Measurements from ENCODE around the gene EFHB.
"Not testable (repeated sequence)": the region's sequence is repeated elsewhere in the genome, so short reads cannot be mapped to it uniquely, and the experiment has no call there.

The EFHB gene

DNA sequence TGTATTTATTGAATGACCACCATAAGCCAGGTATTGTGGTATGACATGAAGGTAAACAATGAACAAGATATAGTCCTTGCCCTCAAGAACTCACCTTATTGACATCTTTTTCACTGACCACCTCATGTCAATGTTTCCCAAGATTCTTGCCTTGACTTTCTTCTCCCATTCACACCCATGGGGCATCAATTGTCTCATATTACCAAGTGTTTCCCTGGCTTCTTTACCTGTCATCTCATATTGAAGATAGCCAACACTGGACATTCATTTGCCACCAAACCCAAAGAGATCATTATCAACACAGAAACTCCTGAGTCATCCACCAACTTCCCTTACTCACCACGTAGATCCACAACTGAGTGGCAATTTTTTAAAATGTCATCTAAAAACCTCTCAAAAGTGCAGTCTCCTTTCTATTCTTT, 2.2 kb downstream of the EFHB start:
- no peak for DNase-seq (ENCODE audit: low read depth in 2 of 2)

DNA sequence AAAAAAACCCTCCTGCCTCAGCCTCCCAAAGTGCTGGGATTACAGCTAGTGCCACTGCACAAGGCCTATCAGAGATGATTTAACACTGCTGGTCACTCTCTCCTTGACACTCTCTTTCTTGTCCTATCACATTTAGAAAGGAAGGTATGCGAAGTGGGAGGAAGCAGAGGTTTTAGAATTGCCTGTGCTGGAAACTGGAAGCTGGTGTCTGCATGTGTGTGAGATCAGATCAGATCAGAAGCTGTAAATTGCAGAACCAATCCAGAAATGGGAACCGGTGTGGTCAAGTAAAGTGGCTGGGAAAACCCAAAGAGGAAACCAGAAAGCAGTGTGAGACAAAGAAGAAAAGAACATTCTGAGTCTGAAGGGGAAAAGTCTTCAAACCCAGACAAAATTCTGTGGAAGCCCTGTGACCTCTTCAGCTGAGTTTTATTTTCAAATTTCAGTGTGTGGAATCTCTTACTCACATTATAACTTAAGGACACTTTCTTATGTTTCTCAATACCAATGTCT, 2.8 kb downstream of the EFHB start:
- no peak for DNase-seq (ENCODE audit: low read depth in 2 of 2)

DNA sequence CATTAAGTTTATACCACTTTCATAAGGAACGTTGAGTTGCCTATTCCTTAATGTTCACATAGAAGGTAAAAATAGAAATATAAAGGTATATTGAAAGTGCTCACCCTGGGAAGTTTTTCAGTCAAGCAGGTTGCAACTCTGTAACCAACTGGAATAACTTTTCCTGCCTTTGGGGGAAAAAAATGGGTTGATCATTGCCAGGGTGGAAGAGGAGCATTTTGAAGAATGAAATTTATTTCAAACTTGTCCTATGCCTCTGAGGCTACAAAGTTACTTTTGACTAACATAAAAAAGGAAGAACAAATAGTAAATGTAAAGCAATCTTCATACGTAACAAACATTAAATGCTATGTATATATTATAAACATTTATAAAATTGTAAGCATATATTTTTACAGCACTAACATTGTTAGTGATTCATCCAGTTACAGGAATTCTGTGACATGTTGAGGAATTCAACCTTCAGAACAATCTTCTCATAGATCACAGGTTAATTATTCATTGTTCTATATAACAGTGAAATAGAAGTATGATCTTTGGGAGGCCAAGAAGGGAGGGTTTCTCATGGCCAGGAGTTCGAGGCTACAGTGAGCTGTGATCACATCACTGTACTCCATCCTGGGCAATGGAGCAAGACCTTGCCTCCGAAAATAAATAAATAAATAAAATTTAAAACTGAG, 13.5 kb downstream of the EFHB start:
- no peak for DNase-seq (ENCODE audit: low read depth in 2 of 2)

DNA sequence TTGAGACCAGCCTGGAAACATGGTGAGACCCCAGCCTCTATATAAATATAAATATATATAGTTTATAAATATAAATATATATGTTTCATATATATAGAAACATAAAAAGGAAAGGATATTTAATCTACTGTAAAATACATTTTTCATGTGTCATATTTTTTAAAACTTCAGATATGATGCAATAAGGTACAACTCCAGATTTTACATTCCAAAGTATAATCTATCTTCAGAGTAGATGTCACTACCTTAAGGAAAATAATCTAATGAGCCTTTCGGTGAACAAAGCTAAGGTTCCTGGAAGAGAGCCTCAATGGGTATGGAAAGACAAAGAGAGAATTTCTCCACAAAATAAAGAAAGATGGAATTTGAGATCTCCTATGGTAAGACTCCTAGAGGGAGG, 16.9 kb downstream of the EFHB start:
- no peak for DNase-seq (ENCODE audit: low read depth in 2 of 2)

DNA sequence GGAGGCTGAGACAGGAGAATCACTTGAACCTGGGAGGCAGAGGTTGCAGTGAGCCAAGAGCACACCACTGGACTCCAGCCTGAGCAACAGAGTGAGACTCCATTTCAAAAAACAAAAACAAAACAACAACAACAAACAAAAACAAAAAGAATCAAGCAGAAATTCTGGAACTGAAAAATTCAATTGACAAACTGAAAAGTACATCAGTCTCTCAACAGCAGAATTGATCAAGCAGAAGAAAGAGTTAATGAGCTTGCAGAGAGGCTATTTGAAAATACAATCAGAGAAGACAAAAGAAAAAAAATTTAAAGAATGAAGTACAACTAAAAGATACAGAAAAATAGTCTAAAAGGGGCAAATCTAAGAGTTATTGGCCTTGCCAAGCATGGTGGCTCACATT, 22.6 kb downstream of the EFHB start:
- no peak for DNase-seq (ENCODE audit: low read depth in 2 of 2)

DNA sequence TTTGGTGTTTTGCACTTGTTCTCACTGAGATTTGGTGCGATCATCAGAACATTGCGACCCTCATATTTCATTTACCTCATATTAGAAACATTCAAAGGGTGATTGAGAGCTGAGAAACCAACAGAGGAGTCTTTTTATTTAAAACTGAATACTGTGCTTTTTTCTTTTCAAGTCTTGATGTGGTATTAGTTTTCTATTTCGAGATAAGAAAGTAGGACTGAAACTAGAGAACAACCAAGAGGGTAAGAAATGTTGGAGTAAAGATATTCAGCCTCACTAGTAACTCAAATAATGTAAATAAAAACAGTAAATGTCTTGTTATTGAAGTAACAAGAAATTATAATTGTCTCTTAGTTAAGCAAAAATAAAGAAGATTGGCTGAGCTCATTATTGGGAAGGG, 26.5 kb downstream of the EFHB start:
- no peak for DNase-seq (ENCODE audit: low read depth in 2 of 2)

DNA sequence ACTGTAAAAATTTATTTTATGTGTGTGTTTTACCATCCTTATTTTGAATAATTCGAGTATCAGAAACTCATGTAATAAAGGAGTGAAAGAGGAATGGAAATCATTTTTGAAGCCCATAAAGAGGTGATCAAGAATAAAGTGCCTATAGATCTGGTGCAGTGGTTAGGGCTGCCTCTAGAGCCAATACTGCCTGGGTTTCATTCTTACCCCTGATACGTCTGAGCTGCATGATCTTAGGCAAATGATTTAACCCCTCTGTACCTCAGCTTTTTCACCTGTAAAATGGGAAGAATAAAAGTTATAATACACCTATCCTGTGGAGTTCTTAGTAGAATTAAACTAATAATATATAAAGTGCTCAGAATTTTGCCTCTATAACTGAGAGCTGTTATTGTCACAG, 30.4 kb downstream of the EFHB start:
- DNase-seq (ENCODE audit: low read depth in 2 of 2): no peak

DNA sequence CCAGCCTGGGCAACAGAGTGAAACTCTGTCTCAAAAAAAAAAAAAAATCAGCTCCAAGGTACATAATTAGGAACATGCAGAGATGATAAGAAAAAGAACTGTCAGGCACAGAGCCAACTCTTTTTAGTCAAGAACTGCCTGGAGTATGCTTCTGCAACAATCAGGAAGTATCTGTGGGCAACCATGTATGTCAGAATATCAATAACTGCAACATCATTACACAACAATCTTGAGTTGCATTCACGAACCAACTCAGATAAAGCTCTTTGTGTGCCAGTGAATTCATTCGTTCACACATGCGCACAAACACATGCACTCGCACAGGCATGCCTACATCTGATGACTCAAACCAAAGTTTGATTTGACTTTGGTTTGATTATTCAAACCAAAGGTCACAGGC, 32.1 kb downstream of the EFHB start:
- DNase-seq (ENCODE audit: low read depth in 2 of 2): no peak

DNA sequence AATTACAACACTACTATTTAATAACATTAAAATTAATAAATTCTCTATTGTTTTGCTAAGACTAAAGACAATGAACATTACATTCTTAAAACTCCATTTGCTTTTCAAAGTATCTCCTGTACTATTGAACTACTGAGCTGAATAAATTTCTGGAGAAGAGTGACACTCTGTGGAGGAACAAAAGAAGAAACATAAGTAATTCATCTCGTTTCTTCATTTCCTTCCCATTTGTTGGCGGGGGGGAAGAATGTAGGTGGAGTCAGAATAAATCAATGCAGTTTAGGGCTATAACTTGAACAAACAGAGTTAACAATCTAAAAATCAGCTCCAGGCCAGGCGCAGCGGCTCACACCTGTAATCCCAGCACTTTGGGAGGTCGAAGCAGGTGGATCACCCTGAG, 32.7 kb downstream of the EFHB start:
- DNase-seq (ENCODE audit: low read depth in 2 of 2): no peak

DNA sequence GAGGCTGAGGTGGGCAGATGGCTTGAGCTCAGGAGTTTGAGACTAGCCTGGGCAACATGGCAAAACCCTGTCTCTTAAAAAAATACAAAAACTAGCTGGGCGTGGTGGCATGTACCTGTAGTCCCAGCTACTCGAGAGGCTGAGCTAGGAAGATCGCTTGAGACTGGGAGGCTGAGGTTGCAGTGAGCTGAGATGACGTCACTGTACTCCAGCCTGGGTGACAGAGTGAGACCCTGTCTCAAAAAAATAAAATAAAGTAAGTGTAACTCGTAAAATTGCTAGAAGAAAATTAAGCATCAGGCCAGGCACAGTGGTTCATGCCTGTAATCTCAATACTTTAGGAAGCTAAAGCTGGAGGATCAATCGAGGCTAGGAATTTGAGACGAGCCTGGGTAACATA, 34.2 kb downstream of the EFHB start:
- DNase-seq (ENCODE audit: low read depth in 2 of 2): not testable (repeated sequence)

DNA sequence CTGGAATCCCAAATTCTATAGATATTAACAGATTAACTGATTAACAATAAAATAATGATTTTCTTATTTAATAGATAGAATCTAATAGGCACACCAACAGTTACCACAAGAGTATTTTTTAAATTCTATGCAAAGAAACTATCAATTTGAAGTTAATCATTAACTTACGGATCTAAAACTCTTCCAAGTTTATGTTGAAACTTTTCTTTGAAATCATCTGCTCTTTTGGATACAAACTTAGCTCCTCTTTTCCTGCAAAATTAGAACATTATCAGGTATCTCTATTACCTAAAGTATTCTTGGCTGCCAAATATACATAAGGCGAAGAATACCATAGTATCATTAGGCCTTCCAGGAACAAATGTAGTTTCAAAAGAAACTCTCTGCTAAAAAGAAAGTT, 34.8 kb downstream of the EFHB start:
- DNase-seq (ENCODE audit: low read depth in 2 of 2): no peak

DNA sequence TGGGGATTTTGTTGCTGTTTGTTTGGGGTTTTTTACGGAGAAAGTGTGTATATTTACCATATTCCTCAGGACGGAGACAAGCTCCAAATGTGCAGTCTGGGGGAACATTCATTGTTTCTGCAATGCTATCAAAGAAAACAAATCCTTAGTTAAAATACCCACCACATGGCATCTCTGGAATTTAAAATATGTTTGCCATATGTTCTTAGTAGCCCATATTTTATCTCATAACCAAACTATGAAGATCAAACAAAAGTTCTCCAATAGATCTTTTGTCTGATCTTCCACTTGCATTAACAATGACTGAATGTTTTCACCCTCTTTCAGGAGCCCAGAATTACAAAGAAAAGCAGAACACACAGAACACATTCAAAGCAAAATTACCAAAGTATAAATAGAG, 35.3 kb downstream of the EFHB start:
- DNase-seq (ENCODE audit: low read depth in 2 of 2): no peak

DNA sequence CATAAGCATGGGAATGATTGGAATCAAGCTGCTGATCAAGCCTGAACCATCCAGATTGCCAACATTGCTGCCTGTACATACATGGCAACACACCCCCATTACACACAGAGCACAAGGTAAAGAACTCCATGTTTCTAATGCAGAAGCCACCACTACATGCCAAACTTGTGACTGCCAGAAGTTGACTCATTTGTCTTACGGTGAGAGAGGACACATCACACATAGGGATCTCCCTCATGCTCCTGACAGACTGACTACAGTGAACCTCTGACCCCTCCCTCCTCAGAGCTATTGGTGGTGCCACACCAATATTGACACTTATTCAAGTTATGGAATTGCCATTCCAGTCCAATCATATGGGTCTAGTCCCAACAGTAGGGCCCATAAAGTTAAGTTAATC, 42.3 kb downstream of the EFHB start:
- DNase-seq (ENCODE audit: low read depth in 2 of 2): no peak

DNA sequence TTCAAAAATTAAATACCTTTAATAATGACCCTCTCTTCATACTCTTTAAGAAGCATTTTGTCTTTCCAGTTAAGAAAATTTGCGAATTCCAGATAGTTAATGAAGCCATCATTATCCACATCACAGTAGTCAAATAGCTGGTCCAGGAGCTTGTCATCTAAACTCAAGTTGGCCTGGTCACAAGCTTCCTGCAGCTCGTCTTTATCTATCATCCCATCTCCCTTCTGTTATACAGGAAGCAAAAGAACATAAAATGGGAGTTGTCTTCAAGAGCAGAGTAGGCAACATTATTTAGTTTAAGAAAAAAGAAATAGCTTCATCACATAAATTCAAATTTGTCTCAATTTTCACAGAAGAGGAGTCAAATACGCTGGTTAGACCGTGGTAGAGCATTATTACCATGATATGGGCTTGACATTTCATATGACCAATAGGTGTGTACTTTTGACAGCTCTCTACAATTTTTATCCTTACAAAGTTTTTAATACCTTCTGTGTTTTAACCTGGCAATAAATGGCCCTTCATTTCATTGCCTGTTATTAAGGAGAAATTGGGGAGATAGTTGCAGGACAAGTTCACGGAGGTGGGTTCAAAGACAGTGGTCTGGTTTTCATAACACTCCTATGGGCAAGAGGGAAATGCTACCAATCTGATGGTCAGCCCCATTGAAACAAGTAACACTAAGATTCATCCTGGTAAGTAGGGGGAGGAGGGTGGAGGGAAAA, 45.4 kb downstream of the EFHB start:
- DNase-seq (ENCODE audit: low read depth in 2 of 2): no peak

DNA sequence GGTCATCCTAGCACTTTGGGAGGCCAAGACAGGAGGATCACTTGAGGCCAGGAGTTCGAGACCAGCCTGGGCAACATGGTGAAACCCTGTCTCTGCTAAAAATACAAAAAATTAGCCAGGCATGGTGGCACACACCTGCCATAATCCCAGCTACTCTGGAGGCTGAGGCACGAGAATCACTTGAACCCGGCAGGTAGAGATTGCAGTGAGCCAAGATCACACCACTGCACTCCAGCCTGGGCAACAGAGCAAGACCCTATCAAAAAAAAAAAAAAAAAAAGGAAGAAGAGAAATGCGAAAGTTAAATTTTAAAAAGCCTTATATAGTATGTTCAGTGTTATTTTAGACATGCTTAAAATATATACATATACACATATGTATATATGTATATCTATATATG, 46.9 kb downstream of the EFHB start:
- DNase-seq (ENCODE audit: low read depth in 2 of 2): not testable (repeated sequence)

DNA sequence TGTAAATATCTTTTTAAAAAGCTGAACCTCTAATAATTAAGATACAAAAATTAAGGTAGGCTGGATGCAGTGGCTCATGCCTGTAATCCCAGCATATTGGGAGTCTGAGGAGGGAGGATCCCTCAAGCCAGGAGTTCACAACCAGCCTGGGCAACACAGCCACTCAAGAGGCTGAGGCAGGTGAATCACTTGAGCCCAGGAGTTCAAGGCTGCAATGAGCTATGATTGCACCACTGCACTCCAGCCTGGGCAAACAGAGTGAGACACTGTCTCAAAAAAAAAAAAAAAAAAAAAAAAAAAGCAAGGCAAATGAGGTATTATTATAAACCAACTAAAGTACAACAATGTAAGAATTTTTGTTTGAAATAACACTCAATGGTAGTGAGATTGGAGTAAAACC, 47.6 kb downstream of the EFHB start:
- DNase-seq (ENCODE audit: low read depth in 2 of 2): no peak

DNA sequence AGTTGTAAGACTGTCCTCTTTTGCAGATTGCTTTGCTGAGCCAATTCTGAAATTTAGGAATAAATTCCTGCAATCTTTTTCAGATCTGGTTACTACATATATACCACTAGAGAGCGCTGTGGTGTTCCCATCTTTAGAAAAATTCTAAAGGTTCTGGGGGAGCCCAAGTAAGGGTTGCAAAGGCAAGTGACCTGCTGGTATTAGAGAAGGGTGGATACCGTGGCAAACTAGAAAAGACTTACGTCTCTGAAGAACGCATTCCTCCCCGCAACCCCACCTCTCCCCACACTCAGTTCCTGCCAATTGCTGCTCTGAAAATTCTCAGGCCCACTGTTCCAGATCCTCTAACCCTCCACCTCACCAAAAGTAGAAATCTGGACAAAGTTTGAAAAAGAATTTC, 48.5 kb downstream of the EFHB start:
- DNase-seq (ENCODE audit: low read depth in 2 of 2): no peak

DNA sequence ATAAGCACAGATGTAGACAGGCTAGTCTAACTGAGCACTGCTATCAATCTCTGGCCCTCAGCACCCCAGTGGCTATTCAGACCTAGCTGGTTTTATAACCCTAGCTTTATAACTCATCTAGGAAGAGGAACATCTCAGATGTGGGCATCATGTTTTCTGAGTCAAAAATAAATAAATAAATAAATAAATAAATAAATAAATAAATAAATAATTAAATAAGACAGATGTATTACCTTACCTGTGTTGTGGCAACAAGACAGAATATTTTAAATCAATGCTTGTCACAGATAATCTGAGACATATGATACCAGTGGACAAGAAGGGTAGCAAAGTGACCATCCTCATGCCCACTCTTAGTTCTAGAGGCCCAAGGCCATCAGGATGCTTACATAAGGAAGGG, 52.2 kb downstream of the EFHB start:
- no peak for DNase-seq (ENCODE audit: low read depth in 2 of 2)

DNA sequence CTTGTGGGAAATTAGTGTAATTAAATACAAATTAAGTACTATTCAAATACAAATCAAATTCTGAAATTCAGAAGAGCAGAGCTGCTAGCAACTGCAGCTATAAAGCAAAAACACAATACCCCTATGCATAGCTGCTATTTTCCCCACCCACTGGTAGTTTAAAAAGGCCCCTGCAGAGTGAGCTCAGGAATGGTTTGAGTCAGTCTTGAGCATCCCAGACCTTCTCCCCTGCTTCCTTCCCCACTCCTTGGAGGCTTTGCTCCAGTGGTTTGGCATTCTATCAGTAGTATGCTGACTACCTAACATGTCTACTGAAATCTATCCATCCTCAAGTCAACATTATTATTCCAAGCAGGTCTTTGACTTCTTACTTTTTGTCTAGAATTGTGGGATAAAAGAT, 53.0 kb downstream of the EFHB start:
- DNase-seq (ENCODE audit: low read depth in 2 of 2): no peak

DNA sequence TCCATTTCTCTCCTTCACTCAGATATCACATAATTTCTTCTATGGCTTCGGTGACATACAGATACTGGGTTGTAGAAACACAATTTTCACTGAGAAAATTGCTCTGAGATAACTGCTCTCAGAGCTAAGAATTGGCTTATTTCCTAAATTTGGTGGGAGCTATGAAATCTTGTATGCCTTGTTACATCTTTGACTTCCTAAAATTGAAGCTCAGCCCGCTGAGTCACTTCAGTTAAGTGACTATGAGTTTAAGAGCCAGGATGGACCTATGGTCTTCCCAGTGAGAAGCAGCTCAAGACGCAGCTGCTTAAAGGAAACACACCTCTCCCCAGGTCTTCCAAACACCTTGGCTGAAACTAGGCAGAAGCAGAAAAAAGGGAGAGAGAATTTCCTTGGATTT, 56.4 kb downstream of the EFHB start:
- DNase-seq (ENCODE audit: low read depth in 2 of 2): no peak

DNA sequence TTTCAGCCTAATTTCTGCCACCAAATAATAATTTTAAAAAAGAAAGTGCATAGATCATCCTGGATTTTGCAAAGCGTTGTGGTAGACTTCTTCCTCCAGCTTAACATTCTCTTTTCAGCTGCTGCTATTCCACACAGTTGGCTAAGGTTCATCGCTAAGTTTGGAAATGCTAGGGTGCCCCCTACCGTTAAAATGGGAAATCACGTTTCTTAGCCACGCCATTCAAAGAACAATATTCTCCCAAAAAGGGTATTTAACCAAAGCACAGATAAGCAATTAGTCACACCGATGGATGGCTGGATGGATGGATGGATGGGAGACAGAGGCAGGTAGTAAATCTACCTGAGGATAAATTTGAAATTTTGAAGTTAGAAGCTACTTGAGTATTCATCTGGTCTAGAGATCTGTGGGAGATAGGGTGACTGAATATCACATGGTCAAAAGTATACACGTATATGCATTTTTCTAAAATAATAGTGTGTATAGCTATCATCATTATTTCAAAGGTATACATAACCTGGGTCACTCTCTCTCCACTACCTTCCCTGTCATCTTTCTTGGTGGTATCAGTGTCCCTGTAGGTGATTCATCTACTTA, 67.2 kb downstream of the EFHB start:
- no peak for DNase-seq (ENCODE audit: low read depth in 2 of 2)

DNA sequence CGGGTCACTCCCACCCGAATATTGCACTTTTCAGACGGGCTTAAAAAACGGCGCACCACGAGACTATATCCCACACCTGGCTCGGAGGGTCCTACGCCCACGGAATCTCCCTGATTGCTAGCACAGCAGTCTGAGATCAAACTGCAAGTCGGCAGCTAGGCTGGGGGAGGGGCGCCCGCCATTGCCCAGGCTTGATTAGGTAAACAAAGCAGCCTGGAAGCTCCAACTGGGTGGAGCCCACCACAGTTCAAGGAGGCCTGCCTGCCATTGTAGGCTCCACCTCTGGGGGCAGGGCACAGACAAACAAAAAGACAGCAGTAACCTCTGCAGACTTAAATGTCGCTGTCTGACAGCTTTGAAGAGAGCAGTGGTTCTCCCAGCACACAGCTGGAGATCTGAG, 78.7 kb downstream of the EFHB start:
- DNase-seq (ENCODE audit: low read depth in 2 of 2): not testable (repeated sequence)

DNA sequence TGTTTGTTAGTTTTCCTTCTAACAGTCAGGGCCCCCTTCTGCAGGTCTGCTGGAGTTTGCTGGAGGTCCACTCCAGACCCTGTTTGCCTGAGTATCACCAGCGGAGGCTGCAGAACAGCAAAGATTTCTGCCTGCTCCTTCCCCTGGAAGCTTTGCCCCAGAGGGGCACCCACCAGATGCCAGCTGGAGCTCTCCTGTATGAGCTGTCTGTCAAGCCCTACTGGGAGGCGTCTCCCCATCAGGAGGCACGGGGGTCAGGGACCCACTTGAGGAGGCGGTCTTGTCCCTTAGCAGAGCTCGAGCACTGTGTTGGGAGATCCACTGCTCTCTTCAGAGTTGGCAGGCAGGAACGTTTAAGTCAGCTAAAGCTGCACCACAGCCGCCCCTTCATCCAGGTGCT, 87.4 kb downstream of the EFHB start:
- DNase-seq (ENCODE audit: low read depth in 2 of 2): not testable (repeated sequence)
